ENCODE data around the gene SDC4.

Gene SDC4

GRCh38 chr20:45311589-45312211, 36.5 kb downstream of the SDC4 start:
- CTCF ChIA-PET: interaction anchor here (0.5 to 1.8 kb wide), 15 partner anchors 10 to 300 kb away, joined by 3 to 9 read pairs (median 4); no protein-coding TSS in a partner anchor
- H3K36me3 ChIP-seq (ENCODE audit: control insufficient read depth in 2 of 2, insufficient read depth in 1 of 2, low read length in 2 of 2): no peaks in the 10 kb centered on the region
- no peak for TF ChIP-seq ZNF792 (tag by site-specific recombination; IDR thresholded peaks at IDR 0.05)
- peak; percentile 90 for TF ChIP-seq CTCF (tag by site-specific recombination; IDR thresholded peaks at IDR 0.05)
- TF ChIP-seq SP2 (tag by site-specific recombination; IDR thresholded peaks at IDR 0.05): no peak
- TF ChIP-seq ZNF692 (tag by site-specific recombination; IDR thresholded peaks at IDR 0.05): peak; percentile 65; the same call in 1 of the 2 replicates
- no peak for TF ChIP-seq ZNF514 (tag by site-specific recombination; IDR thresholded peaks at IDR 0.05)
- TF ChIP-seq ZSCAN30 (tag by site-specific recombination; IDR thresholded peaks at IDR 0.05): no peak
- 0 out of 2 replicates have a peak, but pooled peaks have one; percentile 56 for TF ChIP-seq ZNF777 (tag by site-specific recombination; IDR thresholded peaks at IDR 0.05; ENCODE audit: borderline replicate concordance)
- no peak for TF ChIP-seq ZNF112 (tag by site-specific recombination; IDR thresholded peaks at IDR 0.05)
- TF ChIP-seq ZNF558 (tag by site-specific recombination; IDR thresholded peaks at IDR 0.05): no peak
- peak; percentile 29; the same call in 1 of the 2 replicates for TF ChIP-seq TRIM28 (IDR thresholded peaks at IDR 0.05; ENCODE audit: borderline replicate concordance, low read length)
- peak; percentile 33; the same call in 1 of the 2 replicates for TF ChIP-seq ZNF2 (tag by site-specific recombination; IDR thresholded peaks at IDR 0.05)
- TF ChIP-seq ZBTB17 (tag by site-specific recombination; IDR thresholded peaks at IDR 0.05): 0 out of 2 replicates have a peak, but pooled peaks have one; percentile 26
- TF ChIP-seq KLF10 (tag by site-specific recombination; IDR thresholded peaks at IDR 0.05): no peak
- TF ChIP-seq YY2 (tag by site-specific recombination; IDR thresholded peaks at IDR 0.05): no peak
- TF ChIP-seq ZNF654 (tag by site-specific recombination; IDR thresholded peaks at IDR 0.05; ENCODE audit: low read depth): peak; percentile 46
- peak; percentile 81; the same call in 1 of the 2 replicates for TF ChIP-seq ZNF121 (tag by site-specific recombination; IDR thresholded peaks at IDR 0.05)
- TF ChIP-seq ZNF335 (tag by site-specific recombination; conservative IDR thresholded peaks at IDR 0.05): 0 out of 2 replicates have a peak, but pooled peaks have one; percentile 12
- TF ChIP-seq ZBTB8A (tag by site-specific recombination; IDR thresholded peaks at IDR 0.05): peak; percentile 83
- no peak overlapping the region for H3K4me3 ChIP-seq (ENCODE audit: low read depth, low read length)
- POLR2A ChIA-PET: interaction anchor here (0.9 kb wide), 1 partner anchor 35 kb away, joined by 4 read pairs; no protein-coding TSS in a partner anchor
- no peaks in the 10 kb centered on the region for H3K9me3 ChIP-seq (ENCODE audit: control insufficient read depth, insufficient read depth, low read depth, low read length)
- no peak overlapping the region for H3K27ac ChIP-seq (ENCODE audit: extremely low read depth, low read depth, low read length)
- no peaks in the 10 kb centered on the region for H3K4me1 ChIP-seq (ENCODE audit: control insufficient read depth, insufficient read depth, low read length)

DNA sequence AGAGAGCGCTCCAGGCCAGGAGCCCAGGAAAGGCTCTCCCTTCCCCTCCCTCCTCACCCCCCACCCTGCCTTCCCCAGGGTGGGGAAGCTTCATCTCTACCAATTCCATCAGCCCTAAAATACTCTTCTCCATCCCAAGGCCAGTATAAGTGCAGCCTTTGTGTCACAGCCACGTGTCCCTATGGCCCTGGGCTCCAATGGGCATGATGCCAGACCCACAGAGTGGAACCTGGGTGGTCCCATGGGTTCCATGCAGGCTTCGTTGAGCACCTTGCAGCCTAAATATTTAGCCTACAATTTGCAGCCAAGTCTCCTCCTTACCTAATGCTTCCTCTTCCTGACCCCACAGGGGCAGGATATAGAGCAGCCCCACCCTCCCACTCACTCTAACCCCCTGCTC, 39.1 kb downstream of the SDC4 start:
- ChIA-PET CTCF (interaction anchor here (1.3 to 1.6 kb wide), 2 partner anchors 15 to 128 kb away, joined by 4 to 6 read pairs; no protein-coding TSS in a partner anchor), POLR2A (no interaction called here)
- TF ChIP-seq, protein P1, sequence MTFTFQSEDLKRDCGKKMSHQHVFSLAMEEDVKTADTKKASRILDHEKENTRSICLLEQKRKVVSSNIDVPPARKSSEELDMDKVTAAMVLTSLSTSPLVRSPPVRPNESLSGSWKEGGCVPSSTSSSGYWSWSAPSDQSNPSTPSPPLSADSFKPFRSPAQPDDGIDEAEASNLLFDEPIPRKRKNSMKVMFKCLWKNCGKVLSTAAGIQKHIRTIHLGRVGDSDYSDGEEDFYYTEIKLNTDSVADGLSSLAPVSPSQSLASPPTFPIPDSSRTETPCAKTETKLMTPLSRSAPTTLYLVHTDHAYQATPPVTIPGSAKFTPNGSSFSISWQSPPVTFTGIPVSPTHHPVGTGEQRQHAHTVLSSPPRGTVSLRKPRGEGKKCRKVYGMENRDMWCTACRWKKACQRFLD (tag by site-specific recombination; IDR thresholded peaks at IDR 0.05): no peak
- TF ChIP-seq GLIS1 (tag by site-specific recombination; IDR thresholded peaks at IDR 0.05) (peak; percentile 29; the same call in 1 of the 2 replicates), ZNF214 (tag by site-specific recombination; IDR thresholded peaks at IDR 0.05; ENCODE audit: borderline replicate concordance) (no peak)
- H3K27ac ChIP-seq (ENCODE audit: extremely low read depth, low read depth, low read length): no peak overlapping the region
- H3K4me1 ChIP-seq (ENCODE audit: control insufficient read depth, insufficient read depth, low read length): no peaks in the 10 kb centered on the region
- no peak overlapping the region for H3K4me3 ChIP-seq (ENCODE audit: low read depth, low read length)
- H3K9me3 ChIP-seq (ENCODE audit: control insufficient read depth, insufficient read depth, low read depth, low read length): no peaks in the 10 kb centered on the region
- no peaks in the 10 kb centered on the region for H3K36me3 ChIP-seq (ENCODE audit: control insufficient read depth in 2 of 2, insufficient read depth in 1 of 2, low read length in 2 of 2)

Measured in HEK293 (cell line).